SH-SY5Y (cell line): ENCODE measurements around the gene PIGW.

ENCODE experiments used
- GATA2 ChIP-seq: IDR thresholded peaks from 2 replicates; pipeline ENCODE4 v1.6.1; 2011; ENCODE audit warnings: mild to moderate bottlenecking, low read depth, low read length
- GATA3 ChIP-seq: IDR thresholded peaks from 2 replicates; pipeline ENCODE4 v1.6.1; 2011; ENCODE audit warnings: low read depth, mild to moderate bottlenecking, low read length, moderate library complexity

DNA sequence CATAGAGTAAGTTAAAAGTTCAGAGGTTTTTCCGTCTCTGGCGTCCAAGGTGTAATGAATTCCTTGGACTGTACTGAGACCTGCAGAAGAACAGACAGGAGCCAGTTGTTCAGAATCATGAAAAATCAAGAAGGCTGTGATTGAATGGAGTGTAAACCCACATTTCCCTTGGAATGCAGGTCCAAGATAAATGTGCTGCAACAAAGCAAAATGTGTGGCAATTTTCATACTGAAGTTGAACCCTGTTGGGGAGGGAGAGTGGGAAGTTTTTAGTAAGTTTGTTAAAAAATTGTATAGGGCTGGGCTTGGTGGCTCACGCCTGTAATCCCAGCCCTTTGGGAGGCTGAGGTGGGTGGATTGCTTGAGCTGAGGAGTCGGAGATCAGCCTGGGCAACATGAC lies 31.3 kb downstream of the PIGW start:
- TF ChIP-seq GATA2 (no peak), GATA3 (no peak)
